Stimulated activated CD4-positive, alpha-beta T cell treated with anti-CD3 and anti-CD28 coated beads, TNF-alpha, amount 100 ng/mL, for 4 hours (primary cell): ENCODE data around the gene MYO18B.

Experiments
- DNase-seq, 3 experiments: peaks; one replicate each; pipeline ENCODE4 v3.0.0-alpha.2; 2020; ENCODE audit warnings: low read depth in 3 of 3

Gene MYO18B

DNA sequence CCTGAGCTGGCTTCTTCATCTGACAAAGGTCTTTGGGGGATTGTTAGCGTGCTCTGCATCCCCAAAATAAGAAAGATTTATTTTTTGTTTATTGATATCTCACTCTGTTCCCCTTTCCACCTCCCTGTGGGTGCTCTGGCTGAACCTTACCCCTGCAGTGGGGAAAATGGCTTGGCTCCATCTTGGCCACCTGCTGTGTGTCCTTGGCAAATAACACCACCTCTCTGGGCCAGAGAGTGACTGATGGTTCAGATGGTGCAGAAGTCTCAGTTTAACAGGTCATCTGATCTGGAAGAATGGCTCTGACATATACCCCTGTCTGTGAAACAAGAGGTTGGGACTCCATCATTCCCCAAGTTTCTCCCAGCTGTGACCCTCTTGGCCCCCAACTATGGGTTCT lies 157.6 kb downstream of the MYO18B start:
- no peak for DNase-seq

GRCh38 chr22:25900390-25900789 lies 158.4 kb downstream of the MYO18B start:
- DNase-seq: no peak

DNA sequence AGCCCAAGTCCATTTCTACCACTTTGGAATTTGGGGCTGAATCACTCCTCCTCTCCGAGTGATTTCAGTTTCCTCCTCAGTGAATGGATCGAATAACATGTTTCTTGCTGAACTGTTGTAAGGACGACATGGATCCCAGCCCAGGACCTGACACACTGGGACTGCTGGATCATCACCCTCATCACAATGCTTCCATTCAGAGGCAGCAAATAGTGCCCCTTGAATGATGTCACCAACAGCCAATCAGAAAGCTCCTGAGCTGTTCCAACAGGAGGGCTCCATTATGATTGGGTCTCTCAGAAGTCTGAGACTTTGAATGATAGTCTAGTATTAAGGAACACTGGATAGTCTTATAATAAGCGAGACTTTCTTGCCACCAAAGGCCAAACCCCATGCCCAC lies 158.9 kb downstream of the MYO18B start:
- no peak for DNase-seq

GRCh38 chr22:25902402-25902801 lies 160.4 kb downstream of the MYO18B start:
- no peak for DNase-seq

DNA sequence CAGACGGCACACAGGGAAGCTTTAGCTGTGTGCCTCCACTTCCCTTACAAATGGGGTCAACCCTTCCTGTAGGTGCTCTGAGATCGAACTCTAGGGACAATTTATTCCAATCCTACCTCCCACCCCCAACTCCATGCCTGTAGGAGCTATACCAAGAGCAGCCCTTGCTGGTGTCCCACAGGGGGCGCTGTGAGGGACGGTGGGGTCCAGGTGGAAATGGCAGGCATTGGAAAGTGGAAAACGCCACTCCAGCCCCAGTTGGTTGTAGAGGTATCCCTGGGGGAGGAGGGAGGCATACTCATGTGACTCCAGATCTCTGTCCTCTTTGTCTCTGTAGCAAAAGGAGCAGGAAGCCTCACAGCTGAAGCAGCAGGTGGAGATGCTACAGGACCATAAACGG lies 161.3 kb downstream of the MYO18B start:
- DNase-seq: no peak

GRCh38 chr22:25908212-25908611 lies 166.2 kb downstream of the MYO18B start:
- no peak for DNase-seq

DNA sequence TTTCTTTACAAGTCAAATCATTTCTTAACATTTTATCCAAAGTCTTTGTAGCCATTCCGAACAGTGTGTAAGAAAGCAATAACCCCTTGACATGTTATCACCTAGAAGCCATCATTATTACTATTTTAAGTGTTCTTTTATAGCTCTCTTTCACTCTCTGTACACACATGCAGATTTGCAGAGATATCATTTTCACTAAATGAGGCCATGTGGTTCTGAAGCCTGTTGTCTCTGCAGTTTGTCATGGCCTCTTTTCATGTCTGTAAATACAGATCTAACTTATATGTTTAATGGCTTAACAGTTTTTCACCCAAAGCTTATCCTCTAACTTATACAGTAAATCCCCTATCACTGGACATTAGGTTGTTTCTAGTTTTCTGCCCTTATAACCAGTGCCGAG lies 166.8 kb downstream of the MYO18B start:
- no peak for DNase-seq

GRCh38 chr22:25909614-25910387 lies 167.8 kb downstream of the MYO18B start:
- no peak for DNase-seq

- DNase-seq: no peak
These were observed 169.4 kb downstream of the MYO18B start for GRCh38 chr22:25911243-25911972.

GRCh38 chr22:25919452-25919851 lies 177.5 kb downstream of the MYO18B start:
- DNase-seq: no peak

- no peak for DNase-seq
These were observed 180.2 kb downstream of the MYO18B start for GRCh38 chr22:25922141-25922540.

- DNase-seq: no peak
These were observed 181.9 kb downstream of the MYO18B start for GRCh38 chr22:25923914-25924313.

- DNase-seq: no peak
These were observed 186.1 kb downstream of the MYO18B start for GRCh38 chr22:25928038-25928437.

- no peak for DNase-seq
These were observed 187.4 kb downstream of the MYO18B start for GRCh38 chr22:25929321-25929878.

GRCh38 chr22:25930083-25930482 lies 188.1 kb downstream of the MYO18B start:
- no peak for DNase-seq

- DNase-seq: no peak
These were observed 188.9 kb downstream of the MYO18B start for GRCh38 chr22:25930788-25931310.

- DNase-seq: no peak
These were observed 191.3 kb downstream of the MYO18B start for GRCh38 chr22:25933158-25933788.

GRCh38 chr22:25935266-25936058 lies 193.5 kb downstream of the MYO18B start:
- no peak for DNase-seq

- DNase-seq: no peak
These were observed 196.2 kb downstream of the MYO18B start for GRCh38 chr22:25938151-25938550.

DNA sequence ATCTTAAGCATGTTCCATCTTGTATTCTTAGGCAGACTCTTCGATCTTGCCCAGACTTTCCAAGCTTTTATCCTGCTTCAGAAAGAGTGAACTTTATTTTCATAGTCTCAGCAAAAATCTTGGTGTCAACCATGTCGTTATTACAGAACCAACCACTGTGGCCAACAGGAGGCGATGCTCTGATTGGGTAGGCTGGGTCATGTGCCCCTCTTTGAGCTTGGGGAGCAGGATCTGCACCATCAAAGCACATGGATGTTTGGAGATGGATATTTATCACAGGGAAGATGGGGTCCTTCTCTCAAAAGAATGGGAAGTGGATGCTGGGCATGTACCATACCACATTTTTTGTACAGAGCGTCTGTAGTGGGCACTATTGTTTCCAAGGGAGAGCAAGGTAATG lies 197.4 kb downstream of the MYO18B start:
- DNase-seq: no peak

DNA sequence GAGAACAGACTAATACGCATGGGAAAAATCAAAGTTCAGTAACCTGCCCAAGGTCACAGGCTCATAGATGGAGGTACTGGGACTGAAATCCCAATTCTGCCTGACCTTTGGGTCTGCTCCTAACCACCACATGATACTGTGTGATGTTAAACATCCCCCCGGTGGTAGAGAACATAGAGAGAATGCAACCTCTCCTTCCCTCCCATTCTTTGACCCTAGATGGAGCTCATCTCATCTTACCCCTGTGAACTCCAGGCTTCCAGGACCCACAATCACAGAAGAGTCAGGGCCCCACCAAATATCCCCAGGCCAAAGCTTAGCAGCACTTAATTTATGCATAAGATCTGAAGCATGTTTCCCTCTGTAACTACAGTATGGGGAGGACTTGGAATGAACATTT lies 198.5 kb downstream of the MYO18B start:
- DNase-seq: no peak
